NCI-H2196 (cell line): Measurements from ENCODE around the gene LRRC8B.
"Not testable (repeated sequence)": the region's sequence is repeated elsewhere in the genome, so short reads cannot be mapped to it uniquely, and the experiment has no call there.

ENCODE experiments used
- DNase-seq: peaks from one replicate; lab custom pipeline; 2025; ENCODE audit not compliant: unreplicated experiment; lab: John Stamatoyannopoulos, UW

The LRRC8B gene

DNA sequence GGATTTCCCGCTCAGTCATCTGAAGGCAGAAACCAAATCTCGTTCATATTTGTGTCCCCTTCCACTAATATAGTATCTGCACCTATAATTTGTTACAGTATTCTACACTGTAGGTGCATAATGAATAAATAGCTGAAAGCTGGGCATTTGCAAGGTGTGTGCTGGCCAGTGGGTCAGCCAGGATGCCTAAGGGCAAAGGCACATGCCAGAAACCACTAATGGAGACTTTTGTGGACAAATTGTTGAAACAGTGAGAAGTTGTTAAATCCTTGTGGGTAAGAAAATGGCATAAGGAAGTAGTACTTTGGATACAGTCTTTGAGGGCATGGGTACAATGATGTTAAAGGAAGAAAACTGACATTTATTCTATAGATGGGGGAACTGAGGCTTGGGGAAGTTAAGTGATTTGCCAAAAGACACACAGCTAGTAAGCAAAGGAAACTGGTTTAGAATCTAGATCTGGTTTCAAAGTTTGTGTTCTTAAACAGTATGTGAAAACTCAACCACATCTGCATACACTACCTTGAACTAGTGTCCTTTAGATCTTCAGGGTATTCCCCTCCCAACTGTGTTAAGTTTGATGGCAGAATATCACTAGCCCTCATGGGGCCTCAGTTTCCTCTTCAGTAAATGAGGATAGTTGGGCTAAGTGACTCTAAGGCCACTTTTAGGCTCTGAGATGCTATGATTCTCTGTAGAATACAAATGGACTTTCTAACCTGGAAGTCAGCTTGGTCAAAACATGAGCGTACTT, 81.8 kb downstream of the LRRC8B start:
- no peak for DNase-seq

GRCh38 chr1:89607156-89607555, 82.5 kb downstream of the LRRC8B start:
- DNase-seq = no peak

DNA sequence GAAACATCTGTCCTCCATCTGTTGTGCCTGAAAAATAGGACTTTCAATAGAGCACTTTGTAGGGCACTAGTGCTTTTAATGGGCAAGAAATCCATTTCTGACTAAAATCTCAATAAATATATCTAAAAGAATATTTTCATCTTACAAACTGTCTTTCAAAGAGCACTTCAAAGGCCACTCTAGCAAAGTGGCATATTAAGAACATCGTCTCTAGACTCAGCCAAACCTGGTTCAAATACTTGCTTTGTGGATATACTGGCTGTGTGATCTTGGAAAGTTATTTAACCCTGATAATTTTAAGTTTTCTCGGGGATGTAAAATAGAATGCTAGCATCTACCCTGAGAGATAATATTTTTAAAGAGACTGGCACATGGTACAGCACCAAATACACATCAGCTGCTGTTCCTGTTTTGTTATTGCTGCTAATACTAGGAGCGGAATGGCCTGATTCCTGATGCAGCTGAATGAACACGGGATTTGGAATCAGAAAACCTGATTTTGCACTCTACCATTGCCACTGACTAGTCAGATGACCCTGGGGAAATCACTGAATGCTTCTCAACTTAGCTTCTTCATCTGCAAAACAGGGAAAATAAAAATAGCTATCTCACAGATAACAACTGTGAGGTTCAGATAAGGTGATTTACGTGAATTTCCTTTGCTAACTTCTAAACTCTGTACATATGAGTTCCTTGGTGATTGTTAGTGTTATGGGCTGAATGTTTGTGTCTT, 83.1 kb downstream of the LRRC8B start:
- DNase-seq = no peak

DNA sequence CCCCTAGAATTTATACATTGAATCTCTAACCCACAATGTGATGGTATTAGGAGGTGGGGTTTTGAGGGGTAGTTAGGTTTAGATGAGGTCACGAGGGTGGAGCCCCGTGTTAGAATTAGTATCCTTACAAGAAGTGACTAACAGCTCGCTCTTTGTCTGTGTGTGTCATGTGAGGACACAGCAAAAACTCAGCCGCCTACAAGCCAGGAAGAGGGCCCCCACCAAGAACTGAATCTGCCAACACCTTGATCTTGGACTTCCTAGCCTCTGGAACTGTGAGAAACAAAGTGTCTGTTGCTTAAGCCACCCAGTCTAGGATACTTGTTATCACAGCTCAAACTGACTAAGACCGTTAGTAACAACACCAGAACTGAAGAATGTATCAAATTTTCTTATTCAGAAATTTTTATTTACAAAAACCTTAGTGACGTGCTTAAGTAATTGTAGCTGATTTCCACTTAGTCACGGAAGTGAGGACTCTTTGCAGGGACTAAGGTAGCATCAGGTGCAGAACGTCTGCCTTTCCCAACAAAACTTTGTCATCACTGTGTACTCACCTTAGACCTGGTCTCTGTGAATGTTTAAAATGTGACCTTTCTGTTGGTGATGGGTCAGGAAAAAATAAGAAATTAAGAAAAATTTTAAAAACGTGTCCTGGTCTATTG, 83.8 kb downstream of the LRRC8B start:
- DNase-seq = no peak

GRCh38 chr1:89608984-89609725, 84.5 kb downstream of the LRRC8B start:
- DNase-seq = no peak

DNA sequence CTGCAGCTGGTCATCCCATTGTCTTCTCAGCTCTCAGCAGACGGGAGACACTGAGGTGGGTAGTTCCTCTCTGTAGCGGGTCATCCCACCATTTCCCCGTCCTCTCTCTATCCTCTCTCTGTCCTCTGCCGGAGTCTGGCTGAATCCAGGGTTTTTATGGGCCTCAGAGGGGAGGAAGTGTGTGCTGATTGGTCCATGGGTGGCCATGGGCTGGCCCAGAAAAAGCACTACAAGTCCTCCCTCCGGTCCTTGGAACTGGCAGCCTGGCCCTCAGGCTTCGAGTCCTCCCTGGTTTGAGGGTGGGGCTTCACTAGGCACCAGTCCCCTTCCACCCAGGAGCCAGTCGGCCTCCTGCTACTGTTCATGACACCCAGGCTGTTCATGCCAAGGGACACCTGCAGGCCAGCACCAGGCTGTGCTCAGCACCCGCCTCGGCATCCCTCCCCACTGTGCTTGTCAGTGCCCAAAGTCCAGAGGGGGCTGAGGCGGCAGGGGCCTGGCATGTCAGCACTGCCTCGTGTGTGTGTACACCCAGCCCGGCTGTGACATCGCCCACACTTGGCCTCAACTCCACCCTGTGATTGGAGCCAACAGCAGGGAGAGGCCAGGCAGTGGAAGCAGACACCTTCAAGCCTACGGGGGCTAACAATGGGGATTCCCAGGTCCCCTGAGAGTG, 85.3 kb downstream of the LRRC8B start:
- DNase-seq = no peak

- no peak for DNase-seq
Observed at GRCh38 chr1:89610457-89611011, 85.9 kb downstream of the LRRC8B start.

DNA sequence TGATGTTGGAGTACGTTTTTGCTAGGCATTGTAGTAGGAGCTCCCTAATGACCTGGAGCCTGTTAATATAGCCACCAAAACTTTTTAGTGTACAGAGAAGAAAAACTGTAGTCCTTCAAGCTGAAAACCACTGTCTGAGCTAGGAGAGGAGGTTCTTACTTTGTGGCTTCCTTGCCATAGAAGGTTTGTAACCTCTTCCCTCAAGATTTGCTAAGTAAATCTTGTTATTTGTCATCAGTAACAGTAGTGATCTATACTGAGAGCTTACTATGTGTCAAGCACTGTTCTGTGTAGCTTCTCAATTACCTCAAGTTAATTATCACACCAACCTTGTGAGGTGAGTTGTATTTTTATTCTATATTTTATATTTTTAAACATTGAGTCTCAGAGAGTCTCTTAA, 87.1 kb downstream of the LRRC8B start:
- DNase-seq = no peak

DNA sequence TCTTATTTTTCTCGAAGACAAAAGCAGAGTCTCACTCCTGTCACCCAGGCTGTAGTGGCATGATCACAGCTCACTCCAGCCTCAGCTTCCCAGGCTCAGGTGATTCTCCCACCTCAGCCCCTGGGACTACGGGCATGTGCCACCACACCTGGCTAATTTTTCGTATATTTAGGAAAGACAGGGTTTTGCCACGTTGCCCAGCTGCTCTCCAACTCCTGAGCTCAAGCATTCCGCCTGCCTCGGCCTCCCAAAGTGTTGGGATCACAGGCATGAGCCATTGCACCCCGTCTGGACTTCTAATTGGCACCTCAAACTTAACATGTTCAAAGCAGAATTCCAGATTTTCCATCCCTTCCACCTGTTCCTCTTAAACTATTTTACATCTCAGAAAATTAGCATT, 89.3 kb downstream of the LRRC8B start:
- DNase-seq = no peak

- DNase-seq = no peak
Observed at GRCh38 chr1:89615676-89616598, 91.3 kb downstream of the LRRC8B start.

DNA sequence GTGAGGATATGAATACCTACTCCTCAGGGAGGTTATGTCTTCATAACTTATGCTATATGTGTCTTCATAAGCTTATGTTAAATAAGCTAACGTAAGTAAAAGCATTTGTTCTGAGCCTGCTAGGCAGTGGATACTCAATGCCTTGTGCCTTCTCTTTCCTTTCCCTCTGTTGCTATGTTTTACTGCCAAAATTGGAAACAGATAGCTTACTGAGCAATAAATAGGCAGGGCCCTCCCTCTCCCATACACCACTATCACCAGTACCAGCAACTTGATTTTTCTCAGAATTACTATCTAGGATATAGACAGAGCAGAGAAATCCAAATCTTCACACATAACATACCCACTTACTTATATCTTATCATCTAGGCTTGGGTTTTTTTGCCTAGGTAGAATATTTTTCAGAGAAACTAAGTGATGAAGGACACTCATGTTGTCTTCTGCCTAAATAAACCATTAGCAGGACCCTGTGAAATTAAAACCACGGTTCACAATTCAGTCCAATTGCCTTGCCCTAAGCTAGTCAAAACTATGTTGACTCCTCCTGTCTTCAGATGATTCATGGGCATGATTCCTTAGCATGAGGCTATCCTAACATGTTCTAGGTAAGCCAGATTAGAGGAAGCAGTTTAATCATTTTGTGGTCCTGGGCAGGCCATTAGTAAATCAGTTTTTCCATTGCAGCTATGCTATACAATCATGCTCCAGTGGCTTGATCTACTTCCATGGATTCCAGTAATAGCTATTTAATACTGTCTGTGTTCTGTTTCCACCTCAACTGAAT, 92.4 kb downstream of the LRRC8B start:
- DNase-seq = no peak

DNA sequence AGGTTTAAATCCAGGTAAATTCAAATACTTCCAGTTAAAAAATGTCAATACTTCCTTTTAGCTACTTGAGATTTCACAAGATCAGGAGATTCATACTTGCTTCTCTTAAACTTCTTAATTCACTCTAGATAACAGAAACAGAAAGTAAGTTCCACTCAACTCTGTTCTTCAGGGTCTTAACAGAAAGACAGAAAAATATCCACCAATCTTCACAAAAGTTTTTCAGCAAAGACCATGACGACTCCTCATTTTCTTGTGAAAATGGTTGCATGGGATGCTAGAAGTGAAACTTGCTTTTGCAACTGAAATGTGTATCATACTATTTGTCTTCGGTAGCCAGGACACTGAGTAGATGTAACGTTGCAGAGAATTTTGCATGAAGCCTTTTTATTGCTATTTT, 96.0 kb downstream of the LRRC8B start:
- DNase-seq = no peak

GRCh38 chr1:89622895-89623294, 98.3 kb downstream of the LRRC8B start:
- no peak for DNase-seq

DNA sequence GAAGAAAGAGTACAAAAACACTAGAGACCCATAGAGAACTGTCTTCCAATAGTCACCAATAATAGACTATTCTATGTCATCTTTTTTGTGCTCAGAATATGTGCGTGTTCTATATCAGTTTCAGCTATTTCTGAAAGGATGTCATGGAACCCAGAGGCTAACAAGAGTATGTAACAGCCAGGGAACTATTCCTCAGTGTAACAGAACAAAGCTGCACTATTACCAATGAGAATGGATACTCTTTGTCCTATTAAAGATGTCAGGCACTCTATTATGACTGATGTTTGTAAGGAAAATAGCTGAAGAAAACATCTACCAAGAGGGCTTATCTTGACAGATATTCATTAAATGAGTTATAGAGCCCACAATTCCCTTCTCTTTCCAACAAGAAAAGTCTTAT, 99.7 kb downstream of the LRRC8B start:
- no peak for DNase-seq

DNA sequence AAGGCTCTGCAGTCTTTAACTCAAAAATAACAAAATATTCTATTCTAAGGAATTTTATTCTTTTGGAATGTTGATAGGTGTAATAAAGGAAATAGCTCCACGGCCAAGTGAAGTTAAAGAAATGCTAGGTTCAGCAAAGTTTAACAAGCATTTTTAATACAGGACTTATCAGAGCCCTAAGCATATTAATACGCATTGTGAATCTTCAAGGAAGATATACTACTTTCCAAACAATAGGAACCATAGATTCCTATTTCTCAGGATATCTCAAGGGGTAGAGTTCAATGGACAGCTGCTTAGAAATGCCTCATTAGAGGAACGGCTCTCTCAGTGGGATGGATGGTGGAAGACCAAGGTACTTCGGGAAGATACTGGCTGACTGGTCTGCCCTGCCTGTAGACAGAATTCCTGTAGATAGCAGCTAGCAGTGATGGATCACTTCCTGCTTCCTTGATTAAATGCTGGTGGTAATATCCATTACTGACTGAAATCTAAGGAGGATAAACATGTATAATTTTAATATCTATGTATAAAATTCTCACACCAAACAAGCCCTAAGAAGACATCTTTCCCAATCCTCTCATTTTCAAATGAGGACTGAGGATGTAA, 100.2 kb downstream of the LRRC8B start:
- DNase-seq = no peak

- DNase-seq = no peak
Observed at GRCh38 chr1:89627596-89627962, 103.0 kb downstream of the LRRC8B start.

DNA sequence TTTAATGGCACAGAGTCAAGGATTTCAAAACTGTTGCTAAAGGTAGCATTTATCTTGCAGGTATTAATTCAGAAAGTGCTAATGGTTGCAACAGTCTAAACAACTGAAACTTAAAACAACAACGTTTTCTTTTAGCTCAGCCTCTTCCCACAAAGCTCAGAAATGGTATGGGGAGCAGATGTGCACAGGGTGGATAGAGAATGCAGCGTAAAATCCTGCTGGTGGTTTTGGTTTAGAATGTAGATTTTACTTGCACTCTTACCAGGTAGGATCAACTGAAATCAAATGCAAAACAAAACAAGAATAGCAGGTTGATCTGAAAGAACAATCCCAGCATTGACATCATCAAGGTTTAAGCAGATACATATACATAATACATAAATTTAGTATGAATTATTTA, 104.5 kb downstream of the LRRC8B start:
- no peak for DNase-seq

- DNase-seq = not testable (repeated sequence)
Observed at GRCh38 chr1:89629600-89629999, 105.0 kb downstream of the LRRC8B start.
